Adipocyte (in vitro differentiated cells): Measurements from ENCODE around the gene ANKRD24.
"Not testable (repeated sequence)": the region's sequence is repeated elsewhere in the genome, so short reads cannot be mapped to it uniquely, and the experiment has no call there.

Source experiments
- DNase-seq: peaks from one replicate; pipeline ENCODE4 v3.0.0-alpha.2; 2015; ENCODE audit warnings: low read depth
- H3K27me3 ChIP-seq: replicated peaks from 2 replicates; pipeline ENCODE4 v1.7.0; 2013; ENCODE audit warnings: mild to moderate bottlenecking, low read length, moderate library complexity; ENCODE audit not compliant: control insufficient read depth, insufficient read depth
- H3K36me3 ChIP-seq: 2 replicates; pipeline ENCODE4 v1.7.0; 2013; ENCODE audit warnings: low read length, mild to moderate bottlenecking, moderate library complexity; ENCODE audit not compliant: control insufficient read depth, insufficient read depth, severe bottlenecking
- H3K4me1 ChIP-seq: 2 replicates; pipeline ENCODE4 v1.7.0; 2013; ENCODE audit warnings: mild to moderate bottlenecking, low read length, moderate library complexity; ENCODE audit not compliant: control insufficient read depth, insufficient read depth
- H3K4me3 ChIP-seq: 2 replicates; pipeline ENCODE4 v1.7.0; 2013; ENCODE audit warnings: mild to moderate bottlenecking, low read length, moderate library complexity
- H3K9ac ChIP-seq: 2 replicates; pipeline ENCODE4 v1.7.0; 2013; ENCODE audit warnings: mild to moderate bottlenecking, low read length, moderate library complexity
- H3K9me3 ChIP-seq: 2 replicates; pipeline ENCODE4 v1.7.0; 2013; ENCODE audit warnings: mild to moderate bottlenecking, low read length, moderate library complexity; ENCODE audit not compliant: control insufficient read depth

Gene ANKRD24

GRCh38 chr19:4189641-4190040 is 7.2 kb downstream of the ANKRD24 start:
- Histone ChIP-seq H3K9ac (no peak overlapping the region), H3K4me1 (peaks cover 5% of the 10 kb centered on the region), H3K9me3 (no peaks in the 10 kb centered on the region), H3K36me3 (no peaks in the 10 kb centered on the region), H3K27me3 (peaks cover 9% of the 10 kb centered on the region), H3K4me3 (no peak overlapping the region)
- DNase-seq: no peak

GRCh38 chr19:4192537-4192936 is 10.0 kb downstream of the ANKRD24 start:
- DNase-seq, H3K9me3 ChIP-seq, H3K9ac ChIP-seq, H3K36me3 ChIP-seq, H3K4me1 ChIP-seq, H3K4me3 ChIP-seq: not testable (repeated sequence)
- peaks cover 35% of the 10 kb centered on the region for H3K27me3 ChIP-seq

- H3K4me3 ChIP-seq: no peak overlapping the region
- no peak for DNase-seq
- no peak overlapping the region for H3K9ac ChIP-seq
- no peaks in the 10 kb centered on the region for H3K4me1 ChIP-seq
- peaks cover 47% of the 10 kb centered on the region for H3K27me3 ChIP-seq
- H3K36me3 ChIP-seq: no peaks in the 10 kb centered on the region
- H3K9me3 ChIP-seq: no peaks in the 10 kb centered on the region
Observed at GRCh38 chr19:4194353-4194752, 11.9 kb downstream of the ANKRD24 start.

GRCh38 chr19:4196009-4196408 is 13.5 kb downstream of the ANKRD24 start:
- no peak for DNase-seq
- peaks cover 63% of the 10 kb centered on the region for H3K27me3 ChIP-seq

GRCh38 chr19:4196587-4197148 is 14.2 kb downstream of the ANKRD24 start:
- Histone ChIP-seq H3K36me3 (no peaks in the 10 kb centered on the region), H3K4me1 (no peaks in the 10 kb centered on the region), H3K9me3 (no peaks in the 10 kb centered on the region), H3K4me3 (no peak overlapping the region), H3K27me3 (peaks cover 70% of the 10 kb centered on the region), H3K9ac (no peak overlapping the region)
- no peak for DNase-seq

More at GRCh38 chr19:4196009-4196408, 13.5 kb downstream of the ANKRD24 start:
- Histone ChIP-seq H3K9me3 (no peaks in the 10 kb centered on the region), H3K9ac (no peak overlapping the region), H3K4me3 (no peak overlapping the region), H3K36me3 (no peaks in the 10 kb centered on the region), H3K4me1 (no peaks in the 10 kb centered on the region)

- Histone ChIP-seq H3K36me3 (no peaks in the 10 kb centered on the region), H3K27me3 (peaks cover 74% of the 10 kb centered on the region)
- no peak for DNase-seq
Observed at GRCh38 chr19:4197228-4197624, 14.7 kb downstream of the ANKRD24 start.

GRCh38 chr19:4197625-4198466 is 15.4 kb downstream of the ANKRD24 start:
- no peak overlapping the region for H3K4me3 ChIP-seq
- no peaks in the 10 kb centered on the region for H3K36me3 ChIP-seq
- H3K9ac ChIP-seq: no peak overlapping the region
- peaks cover 74% of the 10 kb centered on the region for H3K27me3 ChIP-seq
- no peak for DNase-seq
- H3K9me3 ChIP-seq: no peaks in the 10 kb centered on the region
- H3K4me1 ChIP-seq: no peaks in the 10 kb centered on the region

More at GRCh38 chr19:4197228-4197624, 14.7 kb downstream of the ANKRD24 start:
- Histone ChIP-seq H3K9ac (no peak overlapping the region), H3K4me1 (no peaks in the 10 kb centered on the region), H3K9me3 (no peaks in the 10 kb centered on the region), H3K4me3 (no peak overlapping the region)

GRCh38 chr19:4198467-4199126 is 16.1 kb downstream of the ANKRD24 start:
- Histone ChIP-seq H3K9me3 (no peaks in the 10 kb centered on the region), H3K9ac (no peak overlapping the region), H3K27me3 (peaks cover 74% of the 10 kb centered on the region), H3K36me3 (no peaks in the 10 kb centered on the region), H3K4me1 (no peaks in the 10 kb centered on the region), H3K4me3 (no peak overlapping the region)
- no peak for DNase-seq

GRCh38 chr19:4199699-4200293 is 17.3 kb downstream of the ANKRD24 start:
- Histone ChIP-seq H3K4me1 (no peaks in the 10 kb centered on the region), H3K36me3 (no peaks in the 10 kb centered on the region), H3K4me3 (no peak overlapping the region), H3K9ac (no peak overlapping the region), H3K27me3 (peaks cover 64% of the 10 kb centered on the region), H3K9me3 (no peaks in the 10 kb centered on the region)
- DNase-seq: no peak

- H3K4me3 ChIP-seq: no peak overlapping the region
- DNase-seq: no peak
- H3K9ac ChIP-seq: no peak overlapping the region
- H3K27me3 ChIP-seq: peaks cover 54% of the 10 kb centered on the region
- H3K9me3 ChIP-seq: no peaks in the 10 kb centered on the region
- no peaks in the 10 kb centered on the region for H3K36me3 ChIP-seq
- no peaks in the 10 kb centered on the region for H3K4me1 ChIP-seq
Observed at GRCh38 chr19:4200940-4201542, 18.6 kb downstream of the ANKRD24 start.

- H3K4me3 ChIP-seq: no peak overlapping the region
- H3K36me3 ChIP-seq: no peaks in the 10 kb centered on the region
- H3K9me3 ChIP-seq: no peaks in the 10 kb centered on the region
- DNase-seq: no peak
- H3K27me3 ChIP-seq: peaks cover 47% of the 10 kb centered on the region
- peaks cover 3% of the 10 kb centered on the region for H3K4me1 ChIP-seq
- H3K9ac ChIP-seq: no peak overlapping the region
Observed at GRCh38 chr19:4201798-4202197, 19.3 kb downstream of the ANKRD24 start.
